ENCODE measurements around the gene TP53I13. TPM values are rescaled to one million over a fixed set of nuclear protein-coding genes. Genes with fewer than 3 reads are reported as not detected.

The TP53I13 gene
- total RNA-seq, 1 donor from 2014 or later = 31.7 TPM

GRCh38 chr17:29560316-29560715, 8.2 kb upstream of the TP53I13 start:
- no peak for DNase-seq (ENCODE audit: low read depth)

GRCh38 chr17:29561554-29562517, 6.7 kb upstream of the TP53I13 start:
- Histone ChIP-seq H4K20me1 (ENCODE audit: insufficient read depth, low read length) (peaks cover 5% of the 10 kb centered on the region), H3K27me3 (ENCODE audit: insufficient read depth, low read length) (peaks cover 5% of the 10 kb centered on the region), H3K36me3 (ENCODE audit: insufficient read depth, low read length) (no peaks in the 10 kb centered on the region), H3K9ac (ENCODE audit: low read length) (no peak overlapping the region), H3K4me1 (ENCODE audit: insufficient read depth, low read length) (peaks cover 7% of the 10 kb centered on the region), H3K4me2 (ENCODE audit: low read length) (no peak overlapping the region), H3K9me3 (ENCODE audit: insufficient read depth, low read depth, low read length) (no peaks in the 10 kb centered on the region), H2AFZ (ENCODE audit: low read depth, low read length) (no peak overlapping the region), H3K79me2 (ENCODE audit: insufficient read depth, low read length) (no peaks in the 10 kb centered on the region), H3K27ac (ENCODE audit: low read depth, low read length) (no peak overlapping the region), H3K4me3 (ENCODE audit: insufficient read depth, low read depth, low read length) (no peak overlapping the region)
- no peaks in the 10 kb centered on the region for H3K9me3 Mint-ChIP-seq (ENCODE audit: unreplicated experiment)
- H3K27ac Mint-ChIP-seq (ENCODE audit: unreplicated experiment) = no peak overlapping the region
- peaks cover 17% of the 10 kb centered on the region for H3K36me3 Mint-ChIP-seq (ENCODE audit: low read depth, unreplicated experiment)
- H3K27me3 Mint-ChIP-seq (ENCODE audit: low read depth, unreplicated experiment) = peaks cover 22% of the 10 kb centered on the region
- no peak overlapping the region for H3K4me3 Mint-ChIP-seq (ENCODE audit: unreplicated experiment)
- TF ChIP-seq CTCF (IDR thresholded peaks at IDR 0.05; ENCODE audit: insufficient read depth, low read depth, low read length) (no peak), EZH2 (IDR thresholded peaks at IDR 0.05; ENCODE audit: insufficient read depth, low read length) (no peak)
- FAIRE-seq = no peak
- no peak for DNase-seq (ENCODE audit: low read depth)
- H3K4me1 Mint-ChIP-seq (ENCODE audit: low read depth, unreplicated experiment) = peaks cover 2% of the 10 kb centered on the region

More at GRCh38 chr17:29560316-29560715, 8.2 kb upstream of the TP53I13 start:
- H3K36me3 ChIP-seq (ENCODE audit: insufficient read depth, low read length) = no peaks in the 10 kb centered on the region
- H3K27me3 ChIP-seq (ENCODE audit: insufficient read depth, low read length) = no peaks in the 10 kb centered on the region
- no peak overlapping the region for H2AFZ ChIP-seq (ENCODE audit: low read depth, low read length)
- H3K27ac ChIP-seq (ENCODE audit: low read depth, low read length) = no peak overlapping the region
- Mint-ChIP-seq H3K27ac (ENCODE audit: unreplicated experiment) (no peak overlapping the region), H3K27me3 (ENCODE audit: low read depth, unreplicated experiment) (peaks cover 17% of the 10 kb centered on the region), H3K4me1 (ENCODE audit: low read depth, unreplicated experiment) (peaks cover 2% of the 10 kb centered on the region), H3K9me3 (ENCODE audit: unreplicated experiment) (no peaks in the 10 kb centered on the region), H3K4me3 (ENCODE audit: unreplicated experiment) (no peak overlapping the region), H3K36me3 (ENCODE audit: low read depth, unreplicated experiment) (peaks cover 17% of the 10 kb centered on the region)
- no peaks in the 10 kb centered on the region for H3K4me1 ChIP-seq (ENCODE audit: insufficient read depth, low read length)
- H4K20me1 ChIP-seq (ENCODE audit: insufficient read depth, low read length) = peaks cover 5% of the 10 kb centered on the region
- no peak for FAIRE-seq
- H3K9ac ChIP-seq (ENCODE audit: low read length) = no peak overlapping the region
- no peaks in the 10 kb centered on the region for H3K9me3 ChIP-seq (ENCODE audit: insufficient read depth, low read depth, low read length)
- H3K4me3 ChIP-seq (ENCODE audit: insufficient read depth, low read depth, low read length) = no peak overlapping the region
- no peaks in the 10 kb centered on the region for H3K79me2 ChIP-seq (ENCODE audit: insufficient read depth, low read length)
- no peak for TF ChIP-seq CTCF (IDR thresholded peaks at IDR 0.05; ENCODE audit: insufficient read depth, low read depth, low read length)
- TF ChIP-seq EZH2 (IDR thresholded peaks at IDR 0.05; ENCODE audit: insufficient read depth, low read length) = no peak
- no peak overlapping the region for H3K4me2 ChIP-seq (ENCODE audit: low read length)

- H4K20me1 ChIP-seq (ENCODE audit: insufficient read depth, low read length) = peaks cover 5% of the 10 kb centered on the region
- peaks cover 7% of the 10 kb centered on the region for H3K4me1 ChIP-seq (ENCODE audit: insufficient read depth, low read length)
- Mint-ChIP-seq H3K27me3 (ENCODE audit: low read depth, unreplicated experiment) (peaks cover 22% of the 10 kb centered on the region), H3K36me3 (ENCODE audit: low read depth, unreplicated experiment) (peaks cover 17% of the 10 kb centered on the region), H3K4me3 (ENCODE audit: unreplicated experiment) (no peak overlapping the region), H3K27ac (ENCODE audit: unreplicated experiment) (no peak overlapping the region), H3K4me1 (ENCODE audit: low read depth, unreplicated experiment) (no peaks in the 10 kb centered on the region), H3K9me3 (ENCODE audit: unreplicated experiment) (no peaks in the 10 kb centered on the region)
- no peak for DNase-seq (ENCODE audit: low read depth)
- no peak overlapping the region for H3K4me3 ChIP-seq (ENCODE audit: insufficient read depth, low read depth, low read length)
- no peaks in the 10 kb centered on the region for H3K36me3 ChIP-seq (ENCODE audit: insufficient read depth, low read length)
- no peak overlapping the region for H3K27ac ChIP-seq (ENCODE audit: low read depth, low read length)
- TF ChIP-seq EZH2 (IDR thresholded peaks at IDR 0.05; ENCODE audit: insufficient read depth, low read length) (no peak), CTCF (IDR thresholded peaks at IDR 0.05; ENCODE audit: insufficient read depth, low read depth, low read length) (no peak)
- H3K27me3 ChIP-seq (ENCODE audit: insufficient read depth, low read length) = peaks cover 5% of the 10 kb centered on the region
- H2AFZ ChIP-seq (ENCODE audit: low read depth, low read length) = no peak overlapping the region
- H3K9ac ChIP-seq (ENCODE audit: low read length) = no peak overlapping the region
- no peaks in the 10 kb centered on the region for H3K9me3 ChIP-seq (ENCODE audit: insufficient read depth, low read depth, low read length)
- no peaks in the 10 kb centered on the region for H3K79me2 ChIP-seq (ENCODE audit: insufficient read depth, low read length)
- H3K4me2 ChIP-seq (ENCODE audit: low read length) = no peak overlapping the region
- FAIRE-seq = no peak
These were observed 5.9 kb upstream of the TP53I13 start for GRCh38 chr17:29562615-29563014.

Data from astrocyte (in vitro differentiated cells and primary cell).